MM.1S (cell line): Measurements from ENCODE around the gene GSTCD.
"Not testable (repeated sequence)": the region's sequence is repeated elsewhere in the genome, so short reads cannot be mapped to it uniquely, and the experiment has no call there.

Source experiments
- DNase-seq: peaks from one replicate; pipeline ENCODE4 v3.0.0-alpha.2; 2015
- H2AFZ ChIP-seq: fragments of 300-600 bp; sonication (generic); 2 replicates; pipeline ENCODE4 v1.6.0; 2016; ENCODE audit warnings: antibody characterized with exemption, low read length
- H3F3A ChIP-seq: fragments of 300-600 bp; sonication (generic); 2 replicates; pipeline ENCODE4 v1.6.1; 2016; ENCODE audit warnings: mild to moderate bottlenecking, antibody characterized with exemption, low read length, moderate library complexity, mixed read lengths; ENCODE audit not compliant: insufficient read depth
- H3K27ac ChIP-seq: fragments of 300-600 bp; sonication (generic); 2 replicates; pipeline ENCODE4 v1.5.1; 2016; ENCODE audit warnings: mild to moderate bottlenecking, low read length
- H3K27me3 ChIP-seq: fragments of 300-600 bp; sonication (generic); replicated peaks from 2 replicates; pipeline ENCODE4 v1.6.0; 2016; ENCODE audit warnings: low read length; ENCODE audit not compliant: insufficient read depth
- H3K36me3 ChIP-seq: fragments of 300-600 bp; sonication (generic); replicated peaks from 2 replicates; pipeline ENCODE4 v1.6.1; 2016; ENCODE audit warnings: mild to moderate bottlenecking, low read length, mixed read lengths; ENCODE audit not compliant: insufficient read depth
- H3K4me1 ChIP-seq: fragments of 300-600 bp; sonication (generic); 2 replicates; pipeline ENCODE4 v1.6.1; 2016; ENCODE audit warnings: low read length, mixed read lengths
- H3K4me2 ChIP-seq: fragments of 300-600 bp; sonication (generic); 2 replicates; pipeline ENCODE4 v1.6.0; 2016; ENCODE audit warnings: low read depth, low read length
- H3K4me3 ChIP-seq: fragments of 300-600 bp; sonication (generic); 2 replicates; pipeline ENCODE4 v1.5.1; 2016; ENCODE audit warnings: low read length, mixed read lengths
- H3K79me2 ChIP-seq: fragments of 300-600 bp; sonication (generic); 2 replicates; pipeline ENCODE4 v1.6.1; 2016; ENCODE audit warnings: mixed run types, low read length, mixed read lengths
- H3K9ac ChIP-seq: fragments of 300-600 bp; sonication (generic); 2 replicates; pipeline ENCODE4 v1.6.1; 2016; ENCODE audit warnings: low read length, mixed read lengths
- H3K9me2 ChIP-seq: fragments of 300-600 bp; sonication (generic); replicated peaks from 2 replicates; pipeline ENCODE4 v1.6.1; 2016; ENCODE audit warnings: mild to moderate bottlenecking, low read length, mixed read lengths; ENCODE audit not compliant: insufficient read depth
- H3K9me3 ChIP-seq: fragments of 300-600 bp; sonication (generic); replicated peaks from 2 replicates; pipeline ENCODE4 v1.6.1; 2016; ENCODE audit warnings: mild to moderate bottlenecking, low read length, mixed read lengths; ENCODE audit not compliant: insufficient read depth
- H4K20me1 ChIP-seq: fragments of 300-600 bp; sonication (generic); 2 replicates; pipeline ENCODE4 v1.6.1; 2016; ENCODE audit warnings: mild to moderate bottlenecking, low read length, moderate library complexity, mixed read lengths; ENCODE audit not compliant: insufficient read depth
- CTCF ChIP-seq: fragments of 300-600 bp; sonication (generic); IDR thresholded peaks from 2 replicates; pipeline ENCODE4 v1.5.1; 2016; ENCODE audit warnings: antibody characterized with exemption, low read length, mixed read lengths
- EZH2 ChIP-seq: fragments of 300-600 bp; sonication (generic); optimal IDR thresholded peaks from 2 replicates; pipeline ENCODE3; 2017; ENCODE audit warnings: low read depth, mild to moderate bottlenecking, antibody characterized with exemption, low read length, mixed read lengths
- EZH2phosphoT487 ChIP-seq: fragments of 300-600 bp; sonication (generic); IDR thresholded peaks from 2 replicates; pipeline ENCODE4 v1.6.1; 2018; ENCODE audit warnings: antibody characterized with exemption, low read length

GSTCD gene

DNA sequence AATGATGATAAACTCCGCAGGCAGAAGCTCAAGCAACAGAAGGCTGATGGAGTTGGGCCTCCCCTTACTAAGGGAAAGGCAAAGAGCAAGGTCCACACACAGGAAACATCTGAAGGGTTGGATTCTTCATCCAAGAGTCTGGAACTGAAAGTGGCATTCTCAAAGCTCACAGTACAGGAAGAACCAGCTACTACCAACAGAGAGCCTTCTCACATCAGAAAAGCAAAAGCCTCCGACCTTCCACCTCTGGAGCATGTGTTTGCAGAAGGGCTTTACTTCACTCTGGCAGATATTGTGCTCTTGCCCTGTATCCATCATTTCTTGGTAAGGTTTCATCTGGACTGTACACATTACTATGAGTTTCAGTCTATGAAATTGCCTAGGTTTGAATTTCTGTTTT is 10.6 kb downstream of the GSTCD start:
- DNase-seq = no peak
- Histone ChIP-seq H3K4me2 (no peak overlapping the region), H4K20me1 (no peaks in the 10 kb centered on the region), H3K27ac (no peak overlapping the region), H3K79me2 (no peaks in the 10 kb centered on the region), H2AFZ (no peak overlapping the region), H3K4me3 (no peak overlapping the region), H3K36me3 (no peaks in the 10 kb centered on the region), H3K9me2 (no peaks in the 10 kb centered on the region), H3K9me3 (no peaks in the 10 kb centered on the region), H3K27me3 (no peaks in the 10 kb centered on the region), H3K9ac (no peak overlapping the region), H3K4me1 (0 out of 2 replicates have a peak, but pooled peaks cover 3% of the 10 kb centered on the region), H3F3A (peaks cover 1% of the 10 kb centered on the region)
- no peak for TF ChIP-seq EZH2phosphoT487
- no peak for TF ChIP-seq CTCF
- TF ChIP-seq EZH2 = no peak

GRCh38 chr4:105725623-105726022 is 17.0 kb downstream of the GSTCD start:
- H3K4me1 ChIP-seq = no peaks in the 10 kb centered on the region
- H2AFZ ChIP-seq = no peak overlapping the region
- no peaks in the 10 kb centered on the region for H3K9me2 ChIP-seq
- H3K9ac ChIP-seq = no peak overlapping the region
- H3K27ac ChIP-seq = no peak overlapping the region
- no peaks in the 10 kb centered on the region for H3F3A ChIP-seq
- H3K9me3 ChIP-seq = no peaks in the 10 kb centered on the region
- no peak overlapping the region for H3K4me3 ChIP-seq
- H3K27me3 ChIP-seq = no peaks in the 10 kb centered on the region
- no peaks in the 10 kb centered on the region for H4K20me1 ChIP-seq
- no peaks in the 10 kb centered on the region for H3K36me3 ChIP-seq
- no peaks in the 10 kb centered on the region for H3K79me2 ChIP-seq
- DNase-seq = no peak
- no peak overlapping the region for H3K4me2 ChIP-seq
- no peak for TF ChIP-seq EZH2phosphoT487
- TF ChIP-seq EZH2 = no peak
- no peak for TF ChIP-seq CTCF

GRCh38 chr4:105729895-105730294 is 21.3 kb downstream of the GSTCD start:
- H3K9me2 ChIP-seq, H3F3A ChIP-seq, H3K27me3 ChIP-seq, H3K79me2 ChIP-seq, H3K9ac ChIP-seq, H3K4me2 ChIP-seq, H3K9me3 ChIP-seq, H4K20me1 ChIP-seq, H3K36me3 ChIP-seq, H3K27ac ChIP-seq, H2AFZ ChIP-seq, DNase-seq, H3K4me3 ChIP-seq, H3K4me1 ChIP-seq: not testable (repeated sequence)

GRCh38 chr4:105735217-105735616 is 26.6 kb downstream of the GSTCD start:
- H3K36me3 ChIP-seq, H3K79me2 ChIP-seq, H3K9ac ChIP-seq, H3K9me2 ChIP-seq, H3F3A ChIP-seq, H3K4me1 ChIP-seq, DNase-seq, H3K9me3 ChIP-seq, H2AFZ ChIP-seq, H3K27ac ChIP-seq, H3K27me3 ChIP-seq, H3K4me3 ChIP-seq, H4K20me1 ChIP-seq, H3K4me2 ChIP-seq: not testable (repeated sequence)
